GM12878 (cell line): Measurements from ENCODE around the gene RCOR1. TPM values are rescaled to one million over a fixed set of nuclear protein-coding genes. Genes with fewer than 3 reads are reported as not detected.

ENCODE experiments used
- ATAC-seq: fragments of 200-7000 bp; cut with Tn5 transposase; 3 replicates; pipeline ENCODE4 v1.9.1; 2020; ENCODE audit warnings: mild to moderate bottlenecking, moderate library complexity
- BruUV-seq: library from RNA; stranded (reverse); fragments of 400-500 nt; replicated peaks from 2 replicates; lab custom pipeline; 2021; lab: Mats Ljungman, UMichigan
- CTCF ChIA-PET: fragments of 300-600 bp; sonication (Branson Sonifier 250); formaldehyde crosslinking; extraction: SDS; loops from one replicate; lab custom pipeline; 2021; ENCODE audit warnings: inconsistent platforms; lab: Yijun Ruan, JAX
- POLR2A ChIA-PET: fragments of 350-600 bp; formaldehyde crosslinking; extraction: SDS; loops from one replicate; lab custom pipeline; 2021; ENCODE audit warnings: inconsistent platforms; lab: Charles Lee
- RAD21 ChIA-PET: fragments of 300-600 bp; sonication (Branson Sonifier 250); formaldehyde crosslinking; loops from one replicate; lab custom pipeline; 2023; ENCODE audit warnings: antibody characterized with exemption; ENCODE audit not compliant: unreplicated experiment; lab: Charles Lee
- SMC1A ChIA-PET: fragments of 300-600 bp; sonication (Branson Sonifier 250); formaldehyde crosslinking; loops from one replicate; lab custom pipeline; 2023; ENCODE audit not compliant: unreplicated experiment, uncharacterized antibody; lab: Charles Lee
- DNase-seq: peaks from one replicate; pipeline ENCODE4 v3.0.0-alpha.2; 2011; ENCODE audit warnings: low read depth, low spot score
- FAIRE-seq: peaks from 3 replicates; lab custom pipeline; 2011; peaks lifted over from hg19 to GRCh38; lab: Jason Lieb, UNC
- H2AFZ ChIP-seq: 2 replicates; pipeline ENCODE4 v1.6.0; 2011; ENCODE audit warnings: low read depth, low read length, control low read depth; ENCODE audit not compliant: control insufficient read depth
- H3K27ac ChIP-seq: 2 replicates; pipeline ENCODE4 v1.5.1; 2011; ENCODE audit warnings: control low read depth; ENCODE audit not compliant: control insufficient read depth, insufficient read depth
- H3K27me3 ChIP-seq, 2 experiments: replicated peaks in 1 of 2; 2 replicates each; pipeline versions ENCODE4 v1.6.0 to v1.6.1; 2011; ENCODE audit warnings: low read length in 1 of 2; ENCODE audit not compliant: control insufficient read depth in 2 of 2, insufficient read depth in 2 of 2
- H3K36me3 ChIP-seq, 2 experiments: 2 replicates each; pipeline ENCODE4 v1.5.1; 2011; ENCODE audit warnings: low read length in 1 of 2; ENCODE audit not compliant: control insufficient read depth in 2 of 2, insufficient read depth in 2 of 2
- H3K4me1 ChIP-seq: 2 replicates; pipeline ENCODE4 v1.6.1; 2011; ENCODE audit warnings: mild to moderate bottlenecking, low read length, moderate library complexity, mixed read lengths; ENCODE audit not compliant: control insufficient read depth, insufficient read depth
- H3K4me2 ChIP-seq: 2 replicates; pipeline ENCODE4 v1.6.0; 2011; ENCODE audit warnings: control low read depth; ENCODE audit not compliant: control insufficient read depth, insufficient read depth
- H3K4me3 ChIP-seq: fragments of 200-600 bp; sonication (generic); 2 replicates; pipeline ENCODE4 v1.5.1; 2016
- H3K79me2 ChIP-seq: 2 replicates; pipeline ENCODE4 v1.6.0; 2011; ENCODE audit warnings: low read length; ENCODE audit not compliant: control insufficient read depth, insufficient read depth
- H3K9ac ChIP-seq: 2 replicates; pipeline ENCODE4 v1.8.0; 2011; ENCODE audit warnings: low read length, control low read depth, mixed read lengths; ENCODE audit not compliant: control insufficient read depth, insufficient read depth
- H3K9me3 ChIP-seq: replicated peaks from 3 replicates; pipeline ENCODE4 v1.5.1; 2011; ENCODE audit warnings: mild to moderate bottlenecking, low read length; ENCODE audit not compliant: control insufficient read depth, insufficient read depth
- H4K20me1 ChIP-seq: 2 replicates; pipeline ENCODE4 v1.6.0; 2011; ENCODE audit not compliant: control insufficient read depth, insufficient read depth
- ASH2L ChIP-seq: fragments of 300-600, 200-600 bp; sonication (generic); IDR thresholded peaks from 2 replicates; pipeline ENCODE4 v1.6.1; 2017; ENCODE audit warnings: low read depth, mild to moderate bottlenecking, borderline replicate concordance
- CEBPB ChIP-seq, 2 experiments: fragments of 150-350 bp in 1 of 2; IDR thresholded peaks; 2 replicates each; pipeline ENCODE4 v1.6.1; 2012 to 2014; ENCODE audit warnings: low read depth in 2 of 2, low read length in 2 of 2, borderline replicate concordance in 1 of 2, inconsistent platforms in 1 of 2
- CREB1 ChIP-seq: IDR thresholded peaks from 2 replicates; pipeline ENCODE4 v1.6.1; 2012; ENCODE audit warnings: low read depth, mild to moderate bottlenecking, inconsistent platforms
- EP300 ChIP-seq, 2 experiments: fragments of 150-350 bp in 1 of 2; IDR thresholded peaks; 2 replicates each; pipeline ENCODE4 v1.6.1; 2011 to 2012; ENCODE audit warnings: low read depth in 2 of 2, low read length in 2 of 2, borderline replicate concordance in 1 of 2, improper control_type of control experiment in 1 of 2, inconsistent platforms in 1 of 2; ENCODE audit not compliant: control insufficient read depth in 1 of 2
- FOXK2 ChIP-seq: fragments of 450-650 bp; IDR thresholded peaks from 2 replicates; pipeline ENCODE4 v1.6.1; 2017; ENCODE audit warnings: mild to moderate bottlenecking, moderate library complexity
- HCFC1 ChIP-seq: fragments of 150-350 bp; IDR thresholded peaks from 2 replicates; pipeline ENCODE4 v1.6.1; 2014; ENCODE audit warnings: low read length
- JUND ChIP-seq: IDR thresholded peaks from 2 replicates; pipeline ENCODE4 v1.6.1; 2012; ENCODE audit warnings: low read depth, mild to moderate bottlenecking, low read length, improper control_type of control experiment, moderate library complexity
- LARP7 ChIP-seq: fragments of 450-650 bp; IDR thresholded peaks from 2 replicates; pipeline ENCODE4 v1.6.1; 2017; ENCODE audit warnings: mild to moderate bottlenecking
- MXI1 ChIP-seq: fragments of 150-350 bp; IDR thresholded peaks from 2 replicates; pipeline ENCODE4 v1.6.1; 2011; ENCODE audit warnings: low read depth, mild to moderate bottlenecking, inconsistent platforms, low read length, improper control_type of control experiment
- NR2C2 ChIP-seq: IDR thresholded peaks from 2 replicates; pipeline ENCODE4 v1.6.1; 2011; ENCODE audit warnings: borderline replicate concordance, low read depth; ENCODE audit not compliant: control insufficient read depth, insufficient read length
- RAD51 ChIP-seq: fragments of 450-650 bp; IDR thresholded peaks from 2 replicates; pipeline ENCODE4 v1.6.1; 2016; ENCODE audit warnings: moderate library complexity, mild to moderate bottlenecking, inconsistent platforms
- TCF12 ChIP-seq: IDR thresholded peaks from 2 replicates; pipeline ENCODE4 v1.6.1; 2011; ENCODE audit warnings: low read depth, mild to moderate bottlenecking, low read length
- ZNF384 ChIP-seq: IDR thresholded peaks from 2 replicates; pipeline ENCODE4 v1.6.1; 2012; ENCODE audit warnings: low read depth, mild to moderate bottlenecking, low read length, improper control_type of control experiment, borderline replicate concordance
- WGBS: methylation state at CpG from one replicate; pipeline ENCODE4 v1.1.6; 2016; ENCODE audit warnings: low lambda C conversion rate; ENCODE audit not compliant: insufficient replicate concordance, insufficient coverage; ENCODE audit errors: missing lambda C conversion rate; 5-methylcytosine and 5-hydroxymethylcytosine counted together
- in situ Hi-C: fragments of 300-500 bp; cut with MboI; formaldehyde crosslinking; loops from 9 replicates; pipeline ENCODE4 v1.14.3; 2018; ENCODE audit warnings: mixed read lengths
- intact Hi-C: fragments of 100-400 bp; cut with micrococcal nuclease; formaldehyde crosslinking; loops from one replicate; pipeline ENCODE4 v1.14.2; 2022; ENCODE audit not compliant: unreplicated experiment
- polyA plus RNA-seq, 11 experiments: library from polyadenylated mRNA; depleted of rRNA in 4 of 11; unstranded in 6 of 11; stranded (reverse) in 5 of 11; fragments of >200 nt; fragmentation: Nextera tagmentation in 4 of 11; fragmentation: Illumina TruSeq in 1 of 11; extraction: Ambion mirVana in 4 of 11; extraction: Trizol in 1 of 11; gene quantifications; 1 replicate in 1 of 11; 2 replicates in 10 of 11; pipeline versions ENCODE4 v1.2.1 to v1.2.3, GENCODE V29; 2011 to 2016; ENCODE audit warnings: inconsistent platforms in 2 of 11, missing spikeins in 2 of 11, low read depth in 1 of 11
- total RNA-seq, 4 experiments: library from RNA; depleted of rRNA in 3 of 4; stranded (reverse); fragments of >200 nt in 3 of 4; fragmentation: Illumina TruSeq in 1 of 4; extraction: Trizol in 1 of 4; gene quantifications; 2 replicates each; pipeline versions ENCODE4 v1.2.1 to v1.2.3, GENCODE V29; 2013 to 2021
- TF ChIP-seq, protein P1 (sequence below): fragments of 450-650 bp; IDR thresholded peaks from 2 replicates; pipeline ENCODE4 v1.6.1; 2017; ENCODE audit warnings: mild to moderate bottlenecking, low read depth, inconsistent platforms; ENCODE audit not compliant: poor library complexity, severe bottlenecking

The RCOR1 gene
- total and polyA plus RNA-seq, 10 of the 15 experiments (the other 5 are each of a cell fraction or from before 2014, with no cell fraction given): 1.6 to 12.2 (median 4.4) TPM

DNA sequence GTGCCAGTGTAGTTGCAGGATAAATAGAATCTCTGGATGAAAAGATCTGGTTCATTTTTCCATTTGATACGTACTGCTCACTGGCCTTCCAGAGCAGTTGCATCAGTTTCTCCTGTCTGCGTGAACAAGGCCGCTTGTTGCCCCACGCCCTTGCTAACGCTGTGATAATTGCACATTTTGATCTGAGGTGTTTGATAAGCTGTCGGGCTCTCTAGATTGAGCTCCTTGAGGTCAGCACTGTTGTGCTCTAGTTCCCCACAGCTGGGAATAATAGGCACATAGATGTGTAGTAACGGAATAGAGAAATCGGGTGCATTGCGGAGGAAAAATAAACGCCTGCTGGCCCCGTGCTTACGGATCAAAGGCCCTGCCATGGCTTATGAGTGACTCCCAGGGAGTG is 142.0 kb downstream of the RCOR1 start:
- no peaks in the 10 kb centered on the region; the same call in 1 of the 2 replicates for H4K20me1 ChIP-seq
- WGBS: over 99% methylated on average over 12 of the region's 12 CpGs
- H3K27me3 ChIP-seq: no peaks in the 10 kb centered on the region
- intact Hi-C loops (no loop called here), in situ Hi-C loops (no loop called here)
- no peaks in the 10 kb centered on the region; the same call in 2 of the 3 replicates for H3K9me3 ChIP-seq
- H3K9ac ChIP-seq: no peak overlapping the region
- ChIA-PET SMC1A (interaction anchor here (0.8 to 1.0 kb wide), 2 partner anchors 10 to 40 kb away, joined by 4 read pairs; no protein-coding TSS in a partner anchor), CTCF (interaction anchor here (0.9 kb wide), 1 partner anchor 13 kb away, joined by 3 read pairs; no protein-coding TSS in a partner anchor), POLR2A (no interaction called here), RAD21 (no interaction called here)
- peaks cover 0 to 5% of the 10 kb centered on the region in 2 experiments; a peak in 2 of 4 replicates for H3K36me3 ChIP-seq
- no peak overlapping the region for H2AFZ ChIP-seq
- TF ChIP-seq FOXK2: no peak
- TF ChIP-seq, all 136 proteins: peak for 0
- no peak for ATAC-seq
- no peak for FAIRE-seq
- no TSS peak for BruUV-seq
- Histone ChIP-seq H3K4me2 (no peak overlapping the region), H3K79me2 (no peaks in the 10 kb centered on the region), H3K27ac (no peak overlapping the region), H3K4me3 (no peak overlapping the region), H3K4me1 (no peaks in the 10 kb centered on the region)
- DNase-seq: no peak

DNA sequence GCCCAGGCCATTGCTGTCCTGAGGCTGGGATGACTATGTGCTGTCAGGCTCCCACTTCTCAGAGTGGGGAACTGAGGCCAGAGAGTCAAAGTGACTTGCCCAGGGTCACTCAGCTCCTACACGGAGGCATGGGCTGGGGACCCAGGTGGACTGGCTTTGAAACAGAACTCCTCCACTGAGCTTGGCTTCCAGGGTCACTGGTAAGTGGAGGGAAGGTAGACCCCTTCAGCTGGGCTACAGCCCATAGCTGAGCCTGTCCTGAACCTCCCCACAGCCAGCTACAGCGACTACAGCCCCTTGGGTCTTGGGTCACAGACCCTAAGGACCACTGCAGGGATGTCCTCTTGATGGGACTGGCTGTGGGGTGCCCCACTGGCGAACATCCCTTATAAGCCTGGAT is 144.5 kb downstream of the RCOR1 start:
- H2AFZ ChIP-seq: no peak overlapping the region
- no peaks in the 10 kb centered on the region for H3K27me3 ChIP-seq
- no peaks in the 10 kb centered on the region for H3K4me1 ChIP-seq
- H3K79me2 ChIP-seq: no peaks in the 10 kb centered on the region
- CTCF ChIA-PET: interaction anchor here (0.6 kb wide), 1 partner anchor 369 kb away, joined by 3 read pairs; no protein-coding TSS in a partner anchor
- TF ChIP-seq RAD51 (no peak), JUND (no peak), CREB1 (no peak), CEBPB (IDR thresholded peaks at IDR 0.05; ENCODE audit: borderline replicate concordance in 1 of 2, low read depth in 2 of 2, low read length in 2 of 2) (no peak), NR2C2 (no peak), MXI1 (no peak), LARP7 (no peak), HCFC1 (no peak), ASH2L (no peak), EP300 (IDR thresholded peaks at IDR 0.05; ENCODE audit: borderline replicate concordance in 1 of 2, control insufficient read depth in 1 of 2, low read depth in 2 of 2, low read length in 2 of 2) (no peak), TCF12 (no peak), ZNF384 (no peak)
- TF ChIP-seq, protein P1, sequence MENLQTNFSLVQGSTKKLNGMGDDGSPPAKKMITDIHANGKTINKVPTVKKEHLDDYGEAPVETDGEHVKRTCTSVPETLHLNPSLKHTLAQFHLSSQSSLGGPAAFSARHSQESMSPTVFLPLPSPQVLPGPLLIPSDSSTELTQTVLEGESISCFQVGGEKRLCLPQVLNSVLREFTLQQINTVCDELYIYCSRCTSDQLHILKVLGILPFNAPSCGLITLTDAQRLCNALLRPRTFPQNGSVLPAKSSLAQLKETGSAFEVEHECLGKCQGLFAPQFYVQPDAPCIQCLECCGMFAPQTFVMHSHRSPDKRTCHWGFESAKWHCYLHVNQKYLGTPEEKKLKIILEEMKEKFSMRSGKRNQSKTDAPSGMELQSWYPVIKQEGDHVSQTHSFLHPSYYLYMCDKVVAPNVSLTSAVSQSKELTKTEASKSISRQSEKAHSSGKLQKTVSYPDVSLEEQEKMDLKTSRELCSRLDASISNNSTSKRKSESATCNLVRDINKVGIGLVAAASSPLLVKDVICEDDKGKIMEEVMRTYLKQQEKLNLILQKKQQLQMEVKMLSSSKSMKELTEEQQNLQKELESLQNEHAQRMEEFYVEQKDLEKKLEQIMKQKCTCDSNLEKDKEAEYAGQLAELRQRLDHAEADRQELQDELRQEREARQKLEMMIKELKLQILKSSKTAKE: no peak
- TF ChIP-seq, all 136 proteins: peak for 0
- no peak for FAIRE-seq
- Histone ChIP-seq H3K36me3 (no peaks in the 10 kb centered on the region; a peak in 2 of 4 replicates), H4K20me1 (no peaks in the 10 kb centered on the region; the same call in 1 of the 2 replicates), H3K9me3 (peaks cover 3% of the 10 kb centered on the region; the same call in 1 of the 3 replicates), H3K27ac (no peak overlapping the region), H3K9ac (no peak overlapping the region), H3K4me3 (no peak overlapping the region), H3K4me2 (no peak overlapping the region)
- ATAC-seq: no peak
- in situ Hi-C loops: no loop called here
- ChIA-PET RAD21 (no interaction called here), SMC1A (interaction anchor here (1.1 kb wide), 1 partner anchor 212 kb away, joined by 3 read pairs; no protein-coding TSS in a partner anchor), POLR2A (no interaction called here)
- 88% methylated on average over 3 of the region's 3 CpGs for WGBS
- DNase-seq: no peak
- no TSS peak for BruUV-seq
- intact Hi-C loops: no loop called here
